ENCODE data around the gene ARIH2.

GRCh38 chr3:49005303-49005680 lies 86.7 kb downstream of the ARIH2 start:
- no peak for TF ChIP-seq CTCF (IDR thresholded peaks at IDR 0.05; ENCODE audit: insufficient read depth, low read length, poor library complexity, severe bottlenecking)
- TF ChIP-seq EZH2phosphoT487 (conservative IDR thresholded peaks at IDR 0.05; ENCODE audit: low read length), result no peak
